HCT116 (cell line): Measurements from ENCODE around the gene RRBP1. TPM values are rescaled to one million over a fixed set of nuclear protein-coding genes. Genes with fewer than 3 reads are reported as not detected.

Experiments
- ATAC-seq: fragments of 200-7000 bp; cut with Tn5 transposase; 2 replicates; pipeline ENCODE4 v1.9.1; 2020; ENCODE audit warnings: mild to moderate bottlenecking, moderate library complexity
- BruUV-seq: library from RNA; stranded (reverse); fragments of 400-500 nt; replicated peaks from 2 replicates; lab custom pipeline; 2021; lab: Mats Ljungman, UMichigan
- CTCF ChIA-PET: fragments of 300-600 bp; sonication (Branson Sonifier 250); formaldehyde crosslinking; loops from one replicate; lab custom pipeline; 2021; ENCODE audit warnings: antibody characterized with exemption; lab: Charles Lee
- POLR2A ChIA-PET: fragments of 300-600, 350-600 bp; sonication (Branson Sonifier 250); formaldehyde crosslinking; loops from one replicate; lab custom pipeline; 2021; ENCODE audit warnings: antibody characterized with exemption; lab: Charles Lee
- RAD21 ChIA-PET, 2 experiments: fragments of 300-600 bp; sonication (Branson Sonifier 250); formaldehyde crosslinking; loops; one replicate each; lab custom pipeline; 2023; ENCODE audit warnings: low total read pairs in 2 of 2; ENCODE audit not compliant: uncharacterized antibody in 2 of 2, unreplicated experiment in 2 of 2, low non-redundant PET in 1 of 2; lab: Charles Lee
- DNase-seq: peaks from one replicate; pipeline ENCODE4 v3.0.0-alpha.2; 2010; ENCODE audit warnings: low read depth, low spot score
- H2AFZ ChIP-seq: fragments of 200-600 bp; shearing (Covaris generic), sonication (generic); 2 replicates; pipeline ENCODE4 v1.6.1; 2017; ENCODE audit warnings: low read depth, mixed run types, mixed read lengths, antibody characterized with exemption, low read length; ENCODE audit not compliant: poor library complexity, severe bottlenecking
- H3K27ac ChIP-seq: 2 replicates; pipeline ENCODE4 v1.5.1; 2012; ENCODE audit warnings: low read depth, low read length
- H3K27me3 ChIP-seq: fragments of 200-600 bp; sonication (generic); 2 replicates; pipeline ENCODE4 v1.6.1; 2016; ENCODE audit warnings: mixed run types, low read length, mixed read lengths; ENCODE audit not compliant: insufficient read depth
- H3K36me3 ChIP-seq, 2 experiments: fragments of 200-500 bp in 1 of 2; fragments of 200-600 bp in 1 of 2; sonication (Bioruptor generic) in 1 of 2; sonication (generic) in 1 of 2; 2 replicates each; pipeline versions ENCODE4 v1.5.1 to v1.6.1; 2014 to 2016; ENCODE audit warnings: low read length in 2 of 2, inconsistent platforms in 1 of 2, mixed read lengths in 1 of 2, mixed run types in 1 of 2; ENCODE audit not compliant: insufficient read depth in 2 of 2, control insufficient read depth in 1 of 2
- H3K4me1 ChIP-seq, 2 experiments: fragments of 200-600 bp in 1 of 2; sonication (generic) in 1 of 2; 2 replicates each; pipeline versions ENCODE4 v1.5.1 to v1.6.1; 2012 to 2017; ENCODE audit warnings: low read length in 2 of 2, inconsistent platforms in 1 of 2, mild to moderate bottlenecking in 1 of 2, mixed read lengths in 1 of 2, mixed run types in 1 of 2, moderate library complexity in 1 of 2; ENCODE audit not compliant: insufficient read depth in 2 of 2, control insufficient read depth in 1 of 2
- H3K4me2 ChIP-seq: fragments of 200-600 bp; sonication (generic); 2 replicates; pipeline ENCODE4 v1.6.1; 2017; ENCODE audit warnings: mixed run types, low read length, mixed read lengths
- H3K4me3 ChIP-seq, 2 experiments: fragments of 200-600 bp in 1 of 2; sonication (generic) in 1 of 2; replicated peaks in 1 of 2; 2 replicates each; pipeline ENCODE4 v1.5.1; 2011 to 2016; ENCODE audit warnings: low read length in 2 of 2, control low read depth in 1 of 2, low read depth in 1 of 2, mild to moderate bottlenecking in 1 of 2, mixed read lengths in 1 of 2, mixed run types in 1 of 2
- H3K79me2 ChIP-seq: fragments of 200-600 bp; sonication (generic); 2 replicates; pipeline ENCODE4 v1.6.1; 2017; ENCODE audit warnings: mild to moderate bottlenecking, mixed run types, low read length, moderate library complexity, mixed read lengths; ENCODE audit not compliant: insufficient read depth
- H3K9ac ChIP-seq: fragments of 200-600 bp; sonication (generic); 2 replicates; pipeline ENCODE4 v1.6.1; 2016; ENCODE audit warnings: low read length, mixed read lengths
- H3K9me2 ChIP-seq: fragments of 200-600 bp; sonication (generic), shearing (Covaris generic); 2 replicates; pipeline ENCODE4 v1.6.1; 2017; ENCODE audit warnings: mixed run types, mild to moderate bottlenecking, moderate library complexity; ENCODE audit not compliant: insufficient read depth
- H3K9me3 ChIP-seq, 2 experiments: fragments of 200-500 bp in 1 of 2; fragments of 200-600 bp in 1 of 2; sonication (Bioruptor generic) in 1 of 2; sonication (generic) in 1 of 2; 2 replicates each; pipeline ENCODE4 v1.6.1; 2014 to 2017; ENCODE audit warnings: low read length in 2 of 2, mixed read lengths in 2 of 2, inconsistent platforms in 1 of 2, low read depth in 1 of 2, mild to moderate bottlenecking in 1 of 2, mixed run types in 1 of 2, moderate library complexity in 1 of 2; ENCODE audit not compliant: control insufficient read depth in 1 of 2, insufficient read depth in 1 of 2
- H4K20me1 ChIP-seq: fragments of 200-600 bp; sonication (generic), shearing (Covaris generic); 2 replicates; pipeline ENCODE4 v1.6.1; 2017; ENCODE audit warnings: mixed run types, mild to moderate bottlenecking, moderate library complexity; ENCODE audit not compliant: insufficient read depth
- CEBPB ChIP-seq: IDR thresholded peaks from 2 replicates; pipeline ENCODE4 v1.6.1; 2012; ENCODE audit warnings: low read depth
- CTCF ChIP-seq, 3 experiments: fragments of 200-600 bp in 1 of 3; sonication (generic) in 1 of 3; IDR thresholded peaks in 2 of 3; conservative IDR thresholded peaks in 1 of 3; 2 replicates each; pipeline ENCODE4 v1.5.1; 2012 to 2017; ENCODE audit warnings: low read depth in 2 of 3, low read length in 2 of 3, antibody characterized with exemption in 1 of 3, borderline replicate concordance in 1 of 3, control low read depth in 1 of 3, mild to moderate bottlenecking in 1 of 3, mixed read lengths in 1 of 3, mixed run types in 1 of 3, moderate library complexity in 1 of 3; ENCODE audit not compliant: insufficient read depth in 1 of 3
- FOSL1 ChIP-seq: IDR thresholded peaks from 2 replicates; pipeline ENCODE4 v1.6.1; 2012; ENCODE audit warnings: low read depth
- JUND ChIP-seq: IDR thresholded peaks from 2 replicates; pipeline ENCODE4 v1.6.1; 2012
- MAX ChIP-seq: IDR thresholded peaks from 2 replicates; pipeline ENCODE4 v1.6.1; 2012
- POLR2A ChIP-seq: IDR thresholded peaks from 2 replicates; pipeline ENCODE4 v1.7.0; 2011; ENCODE audit warnings: borderline replicate concordance; ENCODE audit not compliant: insufficient read depth, insufficient read length; ENCODE audit errors: extremely low read depth
- POLR2AphosphoS5 ChIP-seq: IDR thresholded peaks from 2 replicates; pipeline ENCODE4 v1.6.1; 2011; ENCODE audit warnings: mild to moderate bottlenecking, low read depth, low read length, moderate library complexity
- RAD21 ChIP-seq: IDR thresholded peaks from 2 replicates; pipeline ENCODE4 v1.6.1; 2012; ENCODE audit warnings: low read depth, mild to moderate bottlenecking
- REST ChIP-seq: IDR thresholded peaks from 2 replicates; pipeline ENCODE4 v1.6.1; 2012; ENCODE audit warnings: low read depth
- SIN3A ChIP-seq: IDR thresholded peaks from 2 replicates; pipeline ENCODE4 v1.6.1; 2012; ENCODE audit warnings: low read depth
- SRF ChIP-seq: IDR thresholded peaks from 2 replicates; pipeline ENCODE4 v1.6.1; 2012; ENCODE audit warnings: low read depth
- ZBTB33 ChIP-seq: IDR thresholded peaks from 2 replicates; pipeline ENCODE4 v1.6.1; 2011; ENCODE audit warnings: mild to moderate bottlenecking, low read length, moderate library complexity; ENCODE audit not compliant: insufficient replicate concordance; ENCODE audit errors: extremely low read depth
- ZFX ChIP-seq: fragments of 450-650 bp; IDR thresholded peaks from 2 replicates; pipeline ENCODE4 v1.6.1; 2017
- ZNF274 ChIP-seq: fragments of 200-500 bp; sonication (Bioruptor generic); IDR thresholded peaks from 2 replicates; pipeline ENCODE4 v1.6.1; 2014; ENCODE audit warnings: mild to moderate bottlenecking, low read depth, low read length, inconsistent platforms
- intact Hi-C: fragments of 100-400 bp; cut with micrococcal nuclease; formaldehyde crosslinking; loops from 2 replicates; pipeline ENCODE4 v1.10.0; 2022
- total RNA-seq: library from RNA; stranded (reverse); gene quantifications from one replicate; pipeline ENCODE4 v1.2.1, GENCODE V29; 2021; ENCODE audit not compliant: unreplicated experiment

Gene RRBP1
- total RNA-seq, 1 experiment from 2014 or later: 123 TPM

- no peak overlapping the region for H3K4me3 ChIP-seq
- intact Hi-C loops: no loop called here
- ATAC-seq (no peak), DNase-seq (no peak)
- no peak overlapping the region for H3K4me2 ChIP-seq
- ChIA-PET POLR2A (no interaction called here), RAD21 (no interaction called here), CTCF (interaction anchor here (1.1 kb wide), 1 partner anchor 11 kb away, joined by 3 read pairs; no protein-coding TSS in a partner anchor)
- TF ChIP-seq ZNF274 (no peak), POLR2AphosphoS5 (no peak), CEBPB (no peak), SIN3A (no peak), FOSL1 (no peak), RAD21 (no peak), ZFX (no peak), ZBTB33 (no peak), CTCF (IDR thresholded peaks at IDR 0.05 in 2 of 3, conservative IDR thresholded peaks at IDR 0.05 in 1 of 3; ENCODE audit: borderline replicate concordance in 1 of 3, insufficient read depth in 1 of 3, low read depth in 2 of 3, low read length in 2 of 3) (no peak), POLR2A (no peak), JUND (no peak), REST (no peak), MAX (no peak), SRF (no peak)
- no peaks in the 10 kb centered on the region for H3K4me1 ChIP-seq
- no peak overlapping the region for H3K9ac ChIP-seq
- no peaks in the 10 kb centered on the region for H3K9me3 ChIP-seq
- no TSS peak for BruUV-seq
- H2AFZ ChIP-seq: no peak overlapping the region
- H3K27me3 ChIP-seq: no peaks in the 10 kb centered on the region
- peaks cover 6 to 9% of the 10 kb centered on the region in 2 experiments; a peak in 2 of 4 replicates for H3K36me3 ChIP-seq
- H3K79me2 ChIP-seq: peaks cover 56% of the 10 kb centered on the region
- H3K27ac ChIP-seq: no peak overlapping the region
- H4K20me1 ChIP-seq: no peaks in the 10 kb centered on the region
- no peaks in the 10 kb centered on the region for H3K9me2 ChIP-seq
Observed at GRCh38 chr20:17643531-17644188, 38.4 kb downstream of the RRBP1 start.
